ENCODE measurements around the gene PAK4. TPM values are rescaled to one million over a fixed set of nuclear protein-coding genes. Genes with fewer than 3 reads are reported as not detected.

PAK4 gene
- total RNA-seq, 2 donors from 2014 or later, result 63.9 to 68.1 TPM

DNA sequence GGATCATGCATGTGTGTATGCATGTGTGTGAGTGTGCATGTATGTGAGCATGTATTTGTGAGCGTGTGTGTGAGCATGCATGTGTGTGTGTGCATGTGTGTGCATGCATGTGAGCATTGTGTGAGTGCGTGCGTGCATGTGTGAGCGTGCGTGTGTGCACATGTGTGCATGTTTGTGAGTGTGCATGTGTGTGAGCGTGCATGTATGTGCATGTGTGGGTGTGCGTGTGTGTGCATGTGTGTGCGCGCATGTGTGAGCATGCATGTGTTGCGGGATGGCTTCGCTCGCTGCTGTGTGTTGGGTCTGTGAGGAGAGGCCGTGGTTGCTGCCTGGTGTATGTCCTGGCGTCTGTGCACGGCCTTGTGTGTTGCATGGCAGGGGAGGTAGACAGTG, 32.4 kb downstream of the PAK4 start:
- DNase-seq, result no peak
- WGBS, 2 experiments (ENCODE audit: insufficient coverage in 1 of 2, insufficient read length in 1 of 2), result 95 to 96% methylated on average over 6 to 14 of the region's 15 CpGs
- Histone ChIP-seq H3K27ac (ENCODE audit: low read depth, low read length) (no peak overlapping the region), H3K9me3 (ENCODE audit: control insufficient read depth, low read length) (no peaks in the 10 kb centered on the region), H3K27me3 (ENCODE audit: control insufficient read depth, insufficient read depth, low read length, poor library complexity, severe bottlenecking) (no peaks in the 10 kb centered on the region), H3K36me3 (ENCODE audit: control insufficient read depth, insufficient read depth, low read length) (peaks cover 4% of the 10 kb centered on the region), H3K4me3 (ENCODE audit: low read length) (no peak overlapping the region), H3K4me1 (ENCODE audit: control insufficient read depth, insufficient read depth, low read length) (no peaks in the 10 kb centered on the region), H3K9ac (ENCODE audit: extremely low read depth, low read length, poor library complexity, severe bottlenecking) (no peak overlapping the region)
- Mint-ChIP-seq H3K27me3 (ENCODE audit: insufficient read depth) (no peaks in the 10 kb centered on the region), H3K4me1 (peaks cover 16% of the 10 kb centered on the region), H3K27ac (no peak overlapping the region), H3K4me3 (no peak overlapping the region), H3K9me3 (no peaks in the 10 kb centered on the region), H3K36me3 (ENCODE audit: low read depth) (peaks cover 3% of the 10 kb centered on the region)
- TF ChIP-seq, protein P1, sequence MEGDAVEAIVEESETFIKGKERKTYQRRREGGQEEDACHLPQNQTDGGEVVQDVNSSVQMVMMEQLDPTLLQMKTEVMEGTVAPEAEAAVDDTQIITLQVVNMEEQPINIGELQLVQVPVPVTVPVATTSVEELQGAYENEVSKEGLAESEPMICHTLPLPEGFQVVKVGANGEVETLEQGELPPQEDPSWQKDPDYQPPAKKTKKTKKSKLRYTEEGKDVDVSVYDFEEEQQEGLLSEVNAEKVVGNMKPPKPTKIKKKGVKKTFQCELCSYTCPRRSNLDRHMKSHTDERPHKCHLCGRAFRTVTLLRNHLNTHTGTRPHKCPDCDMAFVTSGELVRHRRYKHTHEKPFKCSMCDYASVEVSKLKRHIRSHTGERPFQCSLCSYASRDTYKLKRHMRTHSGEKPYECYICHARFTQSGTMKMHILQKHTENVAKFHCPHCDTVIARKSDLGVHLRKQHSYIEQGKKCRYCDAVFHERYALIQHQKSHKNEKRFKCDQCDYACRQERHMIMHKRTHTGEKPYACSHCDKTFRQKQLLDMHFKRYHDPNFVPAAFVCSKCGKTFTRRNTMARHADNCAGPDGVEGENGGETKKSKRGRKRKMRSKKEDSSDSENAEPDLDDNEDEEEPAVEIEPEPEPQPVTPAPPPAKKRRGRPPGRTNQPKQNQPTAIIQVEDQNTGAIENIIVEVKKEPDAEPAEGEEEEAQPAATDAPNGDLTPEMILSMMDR (conservative IDR thresholded peaks at IDR 0.05), result no peak

DNA sequence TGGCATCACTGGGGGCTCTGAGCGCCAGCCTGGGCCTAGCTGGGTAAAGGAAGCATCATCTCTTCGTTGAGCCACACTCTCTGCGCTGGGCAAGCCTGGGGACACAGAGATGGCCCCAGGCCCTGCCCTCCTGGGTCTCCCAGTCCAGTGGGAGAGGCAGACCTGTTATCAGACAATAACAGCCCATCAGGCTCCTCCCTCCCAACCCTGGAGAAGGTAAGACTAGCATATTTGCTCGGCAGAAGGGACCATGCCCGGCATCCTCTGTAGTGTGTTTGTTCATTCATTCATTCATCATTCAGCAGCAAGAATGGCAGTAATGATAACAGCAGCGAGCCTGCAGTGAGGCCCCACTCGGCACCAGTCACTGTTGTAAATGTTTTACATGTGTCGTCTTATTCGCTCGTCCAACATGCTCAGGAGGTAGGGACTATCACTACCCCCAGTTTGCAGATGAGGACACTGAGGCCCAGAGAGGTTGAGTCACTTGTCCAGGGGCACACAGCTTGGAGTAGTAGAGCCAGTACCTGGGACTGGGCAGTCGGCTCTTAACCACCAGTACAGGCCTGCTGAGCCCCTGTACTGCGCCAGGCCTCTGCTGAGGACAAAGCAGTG, 33.2 kb downstream of the PAK4 start:
- Histone ChIP-seq H3K9ac (ENCODE audit: extremely low read depth, low read length, poor library complexity, severe bottlenecking) (no peak overlapping the region), H3K27me3 (ENCODE audit: control insufficient read depth, insufficient read depth, low read length, poor library complexity, severe bottlenecking) (no peaks in the 10 kb centered on the region), H3K36me3 (ENCODE audit: control insufficient read depth, insufficient read depth, low read length) (peaks cover 4% of the 10 kb centered on the region), H3K27ac (ENCODE audit: low read depth, low read length) (no peak overlapping the region), H3K4me1 (ENCODE audit: control insufficient read depth, insufficient read depth, low read length) (no peaks in the 10 kb centered on the region), H3K9me3 (ENCODE audit: control insufficient read depth, low read length) (no peaks in the 10 kb centered on the region), H3K4me3 (ENCODE audit: low read length) (no peak overlapping the region)
- Mint-ChIP-seq H3K4me1 (peaks cover 16% of the 10 kb centered on the region), H3K36me3 (ENCODE audit: low read depth) (peaks cover 3% of the 10 kb centered on the region), H3K27me3 (ENCODE audit: insufficient read depth) (no peaks in the 10 kb centered on the region), H3K4me3 (no peak overlapping the region), H3K9me3 (no peaks in the 10 kb centered on the region), H3K27ac (no peak overlapping the region)
- DNase-seq, result no peak
- TF ChIP-seq, protein P1 (conservative IDR thresholded peaks at IDR 0.05), result no peak
- WGBS, 2 experiments (ENCODE audit: insufficient coverage in 1 of 2, insufficient read length in 1 of 2), result 94% methylated on average over 11 to 12 of the region's 12 CpGs

DNA sequence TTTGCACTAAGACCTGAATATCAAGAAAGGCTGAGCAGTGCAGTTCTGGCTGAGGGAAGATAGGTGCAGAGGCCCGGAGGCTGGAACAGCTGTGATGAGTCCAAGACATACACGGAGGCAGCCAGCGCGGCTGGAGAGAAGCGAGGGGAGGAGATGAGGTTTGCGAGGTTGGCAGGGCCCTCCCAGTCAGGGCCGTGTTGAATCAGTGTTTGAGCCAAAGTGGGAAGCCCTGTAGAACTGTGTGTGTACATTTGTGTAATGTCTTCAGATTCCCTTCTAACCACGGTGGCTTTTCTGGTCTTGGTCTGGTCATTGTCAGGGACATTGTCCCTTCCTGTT, 34.9 kb downstream of the PAK4 start:
- 91 to 93% methylated on average over 7 to 8 of the region's 8 CpGs for WGBS, 2 experiments (ENCODE audit: insufficient coverage in 1 of 2, insufficient read length in 1 of 2)
- H3K27me3 Mint-ChIP-seq (ENCODE audit: insufficient read depth), result no peaks in the 10 kb centered on the region

More for the DNA sequence above, 34.9 kb downstream of the PAK4 start:
- Mint-ChIP-seq H3K4me3 (no peak overlapping the region), H3K27ac (no peak overlapping the region), H3K4me1 (peaks cover 5% of the 10 kb centered on the region), H3K36me3 (ENCODE audit: low read depth) (no peaks in the 10 kb centered on the region), H3K9me3 (no peaks in the 10 kb centered on the region)
- no peak for DNase-seq
- no peaks in the 10 kb centered on the region for H3K4me1 ChIP-seq (ENCODE audit: control insufficient read depth, insufficient read depth, low read length)
- TF ChIP-seq, protein P1 (conservative IDR thresholded peaks at IDR 0.05), result no peak
- no peak overlapping the region for H3K9ac ChIP-seq (ENCODE audit: extremely low read depth, low read length, poor library complexity, severe bottlenecking)
- H3K9me3 ChIP-seq (ENCODE audit: control insufficient read depth, low read length), result no peaks in the 10 kb centered on the region
- no peaks in the 10 kb centered on the region for H3K27me3 ChIP-seq (ENCODE audit: control insufficient read depth, insufficient read depth, low read length, poor library complexity, severe bottlenecking)
- H3K36me3 ChIP-seq (ENCODE audit: control insufficient read depth, insufficient read depth, low read length), result peaks cover 4% of the 10 kb centered on the region
- no peak overlapping the region for H3K4me3 ChIP-seq (ENCODE audit: low read length)
- no peak overlapping the region for H3K27ac ChIP-seq (ENCODE audit: low read depth, low read length)
